ENCODE data around the gene NDUFS2. TPM values are rescaled to one million over a fixed set of nuclear protein-coding genes. Genes with fewer than 3 reads are reported as not detected.

NDUFS2 gene
- total and polyA plus RNA-seq, 9 of the 15 experiments (the other 6 are each of a cell fraction or from before 2014, with no cell fraction given) = 70.0 to 176 (median 141) TPM

DNA sequence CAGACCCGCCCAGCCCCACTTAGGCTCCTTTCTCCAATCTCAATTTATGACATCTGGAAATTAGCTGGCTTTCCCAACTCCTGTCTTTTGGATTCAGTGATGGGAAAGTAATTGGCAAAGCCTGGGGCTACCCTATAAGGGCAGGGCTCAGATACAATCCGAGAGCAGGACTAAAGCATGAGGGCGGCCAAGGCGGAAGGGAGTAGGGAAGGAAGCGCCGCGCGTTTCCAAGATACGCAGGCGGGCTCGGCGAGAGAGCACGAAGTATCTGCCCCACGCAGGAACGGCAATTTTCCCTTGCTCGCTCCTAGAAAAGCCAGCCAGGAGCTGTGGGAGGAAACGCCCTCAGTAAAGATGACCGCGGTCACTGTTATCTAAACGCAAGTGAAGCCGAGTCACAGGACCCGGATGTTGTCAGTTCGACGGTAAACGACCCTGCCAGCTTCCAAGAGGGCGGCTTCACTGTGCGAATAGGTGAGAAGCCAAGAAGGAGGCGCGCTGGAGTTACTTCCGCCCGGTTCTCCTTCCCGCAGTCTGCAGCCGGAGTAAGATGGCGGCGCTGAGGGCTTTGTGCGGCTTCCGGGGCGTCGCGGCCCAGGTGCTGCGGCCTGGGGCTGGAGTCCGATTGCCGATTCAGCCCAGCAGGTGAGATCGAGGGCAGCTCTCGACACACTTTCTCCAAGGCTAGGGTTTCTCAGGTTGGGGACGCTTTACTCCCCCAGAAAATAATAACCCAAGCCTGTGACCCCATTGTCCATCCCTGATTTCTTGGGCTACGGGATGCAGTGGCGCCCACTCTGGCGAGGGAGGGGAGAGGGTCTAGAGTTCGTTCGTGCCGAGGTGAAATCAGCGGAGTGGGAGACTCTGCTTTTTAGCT, at the start of gene NDUFS2 (continued):
- TF ChIP-seq NEUROD1 (IDR thresholded peaks at IDR 0.05; ENCODE audit: borderline replicate concordance, low read depth, low read length, partially characterized antibody) (no peak), KLF10 (CRISPR knock-in tag; IDR thresholded peaks at IDR 0.05) (no peak), KLF1 (tag; IDR thresholded peaks at IDR 0.05) (no peak), ZNF586 (CRISPR knock-in tag; conservative IDR thresholded peaks at IDR 0.05) (no peak), YBX1 (IDR thresholded peaks at IDR 0.05) (no peak), KDM4B (IDR thresholded peaks at IDR 0.05; ENCODE audit: borderline replicate concordance in 2 of 2, low read depth in 1 of 2) (peak in 1 of 2 experiments; percentile 76; a peak in 1 of 4 replicates), ARID1B (IDR thresholded peaks at IDR 0.05) (no peak), POLR2AphosphoS2 (IDR thresholded peaks at IDR 0.05; ENCODE audit: low read length) (no peak), ELF2 (CRISPR knock-in tag; IDR thresholded peaks at IDR 0.05) (peak; percentile 98), ZNF77 (CRISPR knock-in tag; IDR thresholded peaks at IDR 0.05) (no peak), CTBP1 (IDR thresholded peaks at IDR 0.05; ENCODE audit: borderline replicate concordance) (peak; percentile 69)
- TF ChIP-seq, protein P1, sequence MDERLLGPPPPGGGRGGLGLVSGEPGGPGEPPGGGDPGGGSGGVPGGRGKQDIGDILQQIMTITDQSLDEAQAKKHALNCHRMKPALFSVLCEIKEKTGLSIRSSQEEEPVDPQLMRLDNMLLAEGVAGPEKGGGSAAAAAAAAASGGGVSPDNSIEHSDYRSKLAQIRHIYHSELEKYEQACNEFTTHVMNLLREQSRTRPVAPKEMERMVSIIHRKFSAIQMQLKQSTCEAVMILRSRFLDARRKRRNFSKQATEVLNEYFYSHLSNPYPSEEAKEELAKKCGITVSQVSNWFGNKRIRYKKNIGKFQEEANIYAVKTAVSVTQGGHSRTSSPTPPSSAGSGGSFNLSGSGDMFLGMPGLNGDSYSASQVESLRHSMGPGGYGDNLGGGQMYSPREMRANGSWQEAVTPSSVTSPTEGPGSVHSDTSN (CRISPR knock-in tag; IDR thresholded peaks at IDR 0.05; ENCODE audit: low read depth) = no peak
- TF ChIP-seq, protein P1 (tag; conservative IDR thresholded peaks at IDR 0.05; ENCODE audit: low read depth) = no peak
- TF ChIP-seq, protein P2, sequence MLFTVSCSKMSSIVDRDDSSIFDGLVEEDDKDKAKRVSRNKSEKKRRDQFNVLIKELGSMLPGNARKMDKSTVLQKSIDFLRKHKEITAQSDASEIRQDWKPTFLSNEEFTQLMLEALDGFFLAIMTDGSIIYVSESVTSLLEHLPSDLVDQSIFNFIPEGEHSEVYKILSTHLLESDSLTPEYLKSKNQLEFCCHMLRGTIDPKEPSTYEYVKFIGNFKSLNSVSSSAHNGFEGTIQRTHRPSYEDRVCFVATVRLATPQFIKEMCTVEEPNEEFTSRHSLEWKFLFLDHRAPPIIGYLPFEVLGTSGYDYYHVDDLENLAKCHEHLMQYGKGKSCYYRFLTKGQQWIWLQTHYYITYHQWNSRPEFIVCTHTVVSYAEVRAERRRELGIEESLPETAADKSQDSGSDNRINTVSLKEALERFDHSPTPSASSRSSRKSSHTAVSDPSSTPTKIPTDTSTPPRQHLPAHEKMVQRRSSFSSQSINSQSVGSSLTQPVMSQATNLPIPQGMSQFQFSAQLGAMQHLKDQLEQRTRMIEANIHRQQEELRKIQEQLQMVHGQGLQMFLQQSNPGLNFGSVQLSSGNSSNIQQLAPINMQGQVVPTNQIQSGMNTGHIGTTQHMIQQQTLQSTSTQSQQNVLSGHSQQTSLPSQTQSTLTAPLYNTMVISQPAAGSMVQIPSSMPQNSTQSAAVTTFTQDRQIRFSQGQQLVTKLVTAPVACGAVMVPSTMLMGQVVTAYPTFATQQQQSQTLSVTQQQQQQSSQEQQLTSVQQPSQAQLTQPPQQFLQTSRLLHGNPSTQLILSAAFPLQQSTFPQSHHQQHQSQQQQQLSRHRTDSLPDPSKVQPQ (CRISPR knock-in tag; IDR thresholded peaks at IDR 0.05; ENCODE audit: borderline replicate concordance) = no peak
- TF ChIP-seq, protein P3, sequence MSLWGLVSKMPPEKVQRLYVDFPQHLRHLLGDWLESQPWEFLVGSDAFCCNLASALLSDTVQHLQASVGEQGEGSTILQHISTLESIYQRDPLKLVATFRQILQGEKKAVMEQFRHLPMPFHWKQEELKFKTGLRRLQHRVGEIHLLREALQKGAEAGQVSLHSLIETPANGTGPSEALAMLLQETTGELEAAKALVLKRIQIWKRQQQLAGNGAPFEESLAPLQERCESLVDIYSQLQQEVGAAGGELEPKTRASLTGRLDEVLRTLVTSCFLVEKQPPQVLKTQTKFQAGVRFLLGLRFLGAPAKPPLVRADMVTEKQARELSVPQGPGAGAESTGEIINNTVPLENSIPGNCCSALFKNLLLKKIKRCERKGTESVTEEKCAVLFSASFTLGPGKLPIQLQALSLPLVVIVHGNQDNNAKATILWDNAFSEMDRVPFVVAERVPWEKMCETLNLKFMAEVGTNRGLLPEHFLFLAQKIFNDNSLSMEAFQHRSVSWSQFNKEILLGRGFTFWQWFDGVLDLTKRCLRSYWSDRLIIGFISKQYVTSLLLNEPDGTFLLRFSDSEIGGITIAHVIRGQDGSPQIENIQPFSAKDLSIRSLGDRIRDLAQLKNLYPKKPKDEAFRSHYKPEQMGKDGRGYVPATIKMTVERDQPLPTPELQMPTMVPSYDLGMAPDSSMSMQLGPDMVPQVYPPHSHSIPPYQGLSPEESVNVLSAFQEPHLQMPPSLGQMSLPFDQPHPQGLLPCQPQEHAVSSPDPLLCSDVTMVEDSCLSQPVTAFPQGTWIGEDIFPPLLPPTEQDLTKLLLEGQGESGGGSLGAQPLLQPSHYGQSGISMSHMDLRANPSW (CRISPR knock-in tag; IDR thresholded peaks at IDR 0.05) = no peak
- TF ChIP-seq, protein P4, sequence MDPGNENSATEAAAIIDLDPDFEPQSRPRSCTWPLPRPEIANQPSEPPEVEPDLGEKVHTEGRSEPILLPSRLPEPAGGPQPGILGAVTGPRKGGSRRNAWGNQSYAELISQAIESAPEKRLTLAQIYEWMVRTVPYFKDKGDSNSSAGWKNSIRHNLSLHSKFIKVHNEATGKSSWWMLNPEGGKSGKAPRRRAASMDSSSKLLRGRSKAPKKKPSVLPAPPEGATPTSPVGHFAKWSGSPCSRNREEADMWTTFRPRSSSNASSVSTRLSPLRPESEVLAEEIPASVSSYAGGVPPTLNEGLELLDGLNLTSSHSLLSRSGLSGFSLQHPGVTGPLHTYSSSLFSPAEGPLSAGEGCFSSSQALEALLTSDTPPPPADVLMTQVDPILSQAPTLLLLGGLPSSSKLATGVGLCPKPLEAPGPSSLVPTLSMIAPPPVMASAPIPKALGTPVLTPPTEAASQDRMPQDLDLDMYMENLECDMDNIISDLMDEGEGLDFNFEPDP (CRISPR knock-in tag; IDR thresholded peaks at IDR 0.05) = no peak
- TF ChIP-seq, protein P5, sequence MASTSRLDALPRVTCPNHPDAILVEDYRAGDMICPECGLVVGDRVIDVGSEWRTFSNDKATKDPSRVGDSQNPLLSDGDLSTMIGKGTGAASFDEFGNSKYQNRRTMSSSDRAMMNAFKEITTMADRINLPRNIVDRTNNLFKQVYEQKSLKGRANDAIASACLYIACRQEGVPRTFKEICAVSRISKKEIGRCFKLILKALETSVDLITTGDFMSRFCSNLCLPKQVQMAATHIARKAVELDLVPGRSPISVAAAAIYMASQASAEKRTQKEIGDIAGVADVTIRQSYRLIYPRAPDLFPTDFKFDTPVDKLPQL (IDR thresholded peaks at IDR 0.05; ENCODE audit: extremely low read depth, insufficient read length) = no peak
